ENCODE measurements around the gene LYPD6B. TPM values are rescaled to one million over a fixed set of nuclear protein-coding genes. Genes with fewer than 3 reads are reported as not detected.

Gene LYPD6B
- polyA plus RNA-seq, 3 donors = not detected

DNA sequence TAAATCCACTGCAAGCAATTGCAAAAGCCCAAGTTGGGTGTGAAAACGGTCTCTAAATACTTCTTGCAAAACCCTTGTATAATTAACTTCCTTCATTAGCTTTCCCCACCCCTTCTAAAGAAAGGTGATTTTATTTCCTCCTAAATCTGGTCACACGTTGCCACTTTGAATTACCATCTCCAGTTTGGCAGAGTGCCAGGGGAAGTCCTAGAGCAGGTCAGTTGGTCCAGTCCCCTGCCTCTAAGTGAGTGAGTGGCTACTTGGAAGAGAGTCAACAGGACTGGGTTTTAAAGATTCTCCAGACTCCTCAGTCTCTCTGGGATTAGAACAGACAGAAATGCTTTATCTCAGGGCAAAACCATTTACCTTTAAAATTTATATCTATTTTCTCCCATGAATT is 18.7 kb upstream of the LYPD6B start:
- Mint-ChIP-seq H3K4me3 (peak overlapping the region in 1 of 2 donors; percentile 73), H3K4me1 (peaks cover 43% of the 10 kb centered on the region), H3K36me3 (peaks cover 0 to 2% of the 10 kb centered on the region in 2 donors), H3K27me3 (ENCODE audit: low read depth in 3 of 3) (peaks cover 2 to 8% (median 4%) of the 10 kb centered on the region in 3 donors), H3K9me3 (no peaks in the 10 kb centered on the region), H3K27ac (peak overlapping the region in 2 of 7 donors; percentile 24 to 75)
- peak; percentile 17 to 57 (median 35) for DNase-seq
- intact Hi-C loops (cut with micrococcal nuclease) = loop anchor here (2.0 to 5.0 kb wide), 3 partner anchors 293 to 543 kb away; no protein-coding TSS in a partner anchor
- no peaks in the 10 kb centered on the region for H3K27me3 ChIP-seq (ENCODE audit: control insufficient read depth in 2 of 2, insufficient read depth in 2 of 2, low read length in 2 of 2)
- peak overlapping the region; percentile 28 for H3K4me2 ChIP-seq (replicated peaks; ENCODE audit: extremely low read depth, low read length, poor library complexity, severe bottlenecking)
- no peaks in the 10 kb centered on the region for H3K9me3 ChIP-seq (replicated peaks in 1 of 2; ENCODE audit: control insufficient read depth in 1 of 2, insufficient read depth in 1 of 2, low read length in 2 of 2)
- H3K4me3 ChIP-seq (replicated peaks in 1 of 3; ENCODE audit: low read depth in 2 of 3, low read length in 3 of 3) = no peak overlapping the region
- TF ChIP-seq, protein P1, sequence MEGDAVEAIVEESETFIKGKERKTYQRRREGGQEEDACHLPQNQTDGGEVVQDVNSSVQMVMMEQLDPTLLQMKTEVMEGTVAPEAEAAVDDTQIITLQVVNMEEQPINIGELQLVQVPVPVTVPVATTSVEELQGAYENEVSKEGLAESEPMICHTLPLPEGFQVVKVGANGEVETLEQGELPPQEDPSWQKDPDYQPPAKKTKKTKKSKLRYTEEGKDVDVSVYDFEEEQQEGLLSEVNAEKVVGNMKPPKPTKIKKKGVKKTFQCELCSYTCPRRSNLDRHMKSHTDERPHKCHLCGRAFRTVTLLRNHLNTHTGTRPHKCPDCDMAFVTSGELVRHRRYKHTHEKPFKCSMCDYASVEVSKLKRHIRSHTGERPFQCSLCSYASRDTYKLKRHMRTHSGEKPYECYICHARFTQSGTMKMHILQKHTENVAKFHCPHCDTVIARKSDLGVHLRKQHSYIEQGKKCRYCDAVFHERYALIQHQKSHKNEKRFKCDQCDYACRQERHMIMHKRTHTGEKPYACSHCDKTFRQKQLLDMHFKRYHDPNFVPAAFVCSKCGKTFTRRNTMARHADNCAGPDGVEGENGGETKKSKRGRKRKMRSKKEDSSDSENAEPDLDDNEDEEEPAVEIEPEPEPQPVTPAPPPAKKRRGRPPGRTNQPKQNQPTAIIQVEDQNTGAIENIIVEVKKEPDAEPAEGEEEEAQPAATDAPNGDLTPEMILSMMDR (IDR thresholded peaks at IDR 0.05) = no peak
- H3K36me3 ChIP-seq (replicated peaks in 1 of 2; ENCODE audit: control insufficient read depth in 1 of 2, insufficient read depth in 2 of 2, low read length in 2 of 2) = no peaks in the 10 kb centered on the region
- no CpG with 5 or more reads among the region's 2 CpGs for WGBS (ENCODE audit: insufficient coverage)
- H3K27ac ChIP-seq (ENCODE audit: low read depth in 1 of 2, low read length in 2 of 2) = peak overlapping the region in 1 of 2 donors; percentile 12
- H2AFZ ChIP-seq (ENCODE audit: insufficient read depth, low read depth, low read length, poor library complexity, severe bottlenecking) = no peak overlapping the region
- H3K4me1 ChIP-seq (ENCODE audit: control insufficient read depth in 1 of 2, insufficient read depth in 2 of 2, low read length in 2 of 2) = peaks cover 36 to 39% of the 10 kb centered on the region in 2 donors
- H4K20me1 ChIP-seq (ENCODE audit: insufficient read depth, low read length) = no peaks in the 10 kb centered on the region
- no peaks in the 10 kb centered on the region for H3K79me2 ChIP-seq (ENCODE audit: insufficient read depth, low read length)
- no peak overlapping the region for H3K9ac ChIP-seq (ENCODE audit: insufficient read depth, low read length, poor library complexity, severe bottlenecking)

DNA sequence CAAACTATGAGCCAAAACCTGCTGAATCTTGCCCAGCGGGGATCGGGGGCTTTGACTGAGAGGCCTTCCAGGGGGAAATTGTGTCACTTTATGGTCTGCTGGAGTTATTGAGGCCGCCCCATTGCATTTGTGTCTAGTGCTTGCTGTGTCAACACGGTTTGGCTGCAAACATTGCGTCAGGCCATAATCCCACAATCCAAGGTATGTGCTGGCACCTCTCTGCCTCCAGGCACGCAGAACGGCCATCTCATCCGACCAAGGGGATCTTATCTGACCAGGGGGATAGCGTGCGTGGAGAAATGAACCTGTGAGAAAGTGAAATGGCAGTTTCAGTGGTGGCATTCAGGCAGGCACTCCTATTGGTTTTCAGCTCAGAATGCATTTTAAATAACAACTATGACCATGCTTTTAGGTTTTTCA is 18.1 kb upstream of the LYPD6B start:
- Histone ChIP-seq H3K4me1 (ENCODE audit: control insufficient read depth in 1 of 2, insufficient read depth in 2 of 2, low read length in 2 of 2) (peaks cover 36 to 39% of the 10 kb centered on the region in 2 donors), H2AFZ (ENCODE audit: insufficient read depth, low read depth, low read length, poor library complexity, severe bottlenecking) (no peak overlapping the region), H3K4me2 (replicated peaks; ENCODE audit: extremely low read depth, low read length, poor library complexity, severe bottlenecking) (no peak overlapping the region), H3K27ac (ENCODE audit: low read depth in 1 of 2, low read length in 2 of 2) (peak overlapping the region in 1 of 2 donors; percentile 47), H3K9me3 (replicated peaks in 1 of 2; ENCODE audit: control insufficient read depth in 1 of 2, insufficient read depth in 1 of 2, low read length in 2 of 2) (no peaks in the 10 kb centered on the region), H3K79me2 (ENCODE audit: insufficient read depth, low read length) (no peaks in the 10 kb centered on the region), H3K9ac (ENCODE audit: insufficient read depth, low read length, poor library complexity, severe bottlenecking) (no peak overlapping the region), H3K36me3 (replicated peaks in 1 of 2; ENCODE audit: control insufficient read depth in 1 of 2, insufficient read depth in 2 of 2, low read length in 2 of 2) (no peaks in the 10 kb centered on the region), H4K20me1 (ENCODE audit: insufficient read depth, low read length) (no peaks in the 10 kb centered on the region), H3K27me3 (ENCODE audit: control insufficient read depth in 2 of 2, insufficient read depth in 2 of 2, low read length in 2 of 2) (no peaks in the 10 kb centered on the region), H3K4me3 (replicated peaks in 1 of 3; ENCODE audit: low read depth in 2 of 3, low read length in 3 of 3) (no peak overlapping the region)
- Mint-ChIP-seq H3K27me3 (ENCODE audit: low read depth in 3 of 3) (peaks cover 2 to 9% (median 4%) of the 10 kb centered on the region in 3 donors), H3K27ac (peak overlapping the region in 4 of 7 donors; percentile 28 to 54 (median 48)), H3K9me3 (no peaks in the 10 kb centered on the region), H3K4me1 (peaks cover 43% of the 10 kb centered on the region), H3K4me3 (no peak overlapping the region), H3K36me3 (peaks cover 0 to 2% of the 10 kb centered on the region in 2 donors)
- intact Hi-C loops (cut with micrococcal nuclease) = loop anchor here in 1 of 2 donors (5.0 kb wide), 1 partner anchor 292 kb away; no protein-coding TSS in a partner anchor
- DNase-seq = no peak
- WGBS (ENCODE audit: insufficient coverage) = 74% methylated on average over 7 of the region's 10 CpGs
- TF ChIP-seq, protein P1 (IDR thresholded peaks at IDR 0.05) = no peak
